Right renal cortex interstitium (tissue), 3 donors: Measurements from ENCODE around the gene ALDOC. TPM values are rescaled to one million over a fixed set of nuclear protein-coding genes. Genes with fewer than 3 reads are reported as not detected.
A peak's percentile ranks its signal among the peaks of the same experiment; 100 is the strongest.
"Not testable (repeated sequence)": the region's sequence is repeated elsewhere in the genome, so short reads cannot be mapped to it uniquely, and the experiment has no call there.

ENCODE experiments used
- DNase-seq, 3 donors: peaks; one replicate each; pipeline ENCODE4 v3.0.0-alpha.2; 2013; ENCODE audit warnings: low read depth in 3 of 3, low spot score in 2 of 3
- polyA plus RNA-seq, 3 donors: library from polyadenylated mRNA; unstranded; fragments of 120-200 nt; gene quantifications; one replicate each; pipeline ENCODE4 v1.2.1, GENCODE V29; 2013; ENCODE audit not compliant: insufficient read length in 3 of 3

Gene ALDOC
- polyA plus RNA-seq, 3 donors, result 23.4 to 26.9 (median 25.3) TPM

GRCh38 chr17:28584434-28584833, 7.7 kb upstream of the ALDOC start:
- no peak for DNase-seq

- no peak for DNase-seq
These were observed 5.8 kb upstream of the ALDOC start for GRCh38 chr17:28582513-28582912.

DNA sequence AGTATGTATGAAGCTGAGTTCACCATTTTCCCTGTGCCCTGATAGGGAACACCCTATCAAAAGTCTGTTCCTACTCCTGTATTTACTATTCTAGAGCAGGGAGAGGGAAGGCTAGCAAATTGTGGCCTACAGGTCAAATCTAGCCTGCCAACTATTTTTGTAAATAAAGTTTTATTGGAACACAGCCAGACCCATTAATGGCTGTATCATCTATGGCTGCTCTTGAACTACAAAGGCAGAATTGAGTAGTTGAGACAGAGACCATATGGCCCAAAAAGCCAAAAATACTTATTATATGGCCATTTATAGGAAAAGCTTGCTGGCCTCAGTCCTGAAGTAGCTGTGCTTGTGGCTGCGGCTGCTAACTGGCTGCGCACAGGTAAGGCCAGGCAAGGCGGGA, 4.3 kb upstream of the ALDOC start:
- no peak for DNase-seq

DNA sequence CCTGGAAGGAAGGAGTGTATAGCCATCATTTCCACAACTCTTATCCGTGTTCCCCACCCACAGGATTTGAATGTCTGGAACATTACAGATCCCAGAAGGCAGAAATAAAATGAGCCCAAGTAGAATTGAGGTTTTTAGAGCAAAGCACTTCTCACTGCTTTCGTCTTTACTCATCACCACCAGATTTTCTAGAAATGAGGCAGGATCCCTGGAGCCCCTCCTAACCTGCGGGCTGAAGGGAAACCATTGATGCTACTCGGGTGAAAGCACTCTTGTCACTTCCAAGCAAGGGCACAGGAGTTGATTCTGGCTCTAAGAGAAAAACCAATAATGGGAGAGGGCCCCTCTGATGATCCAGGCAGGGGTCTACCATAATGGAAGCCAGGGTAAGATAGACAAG, 2.8 kb upstream of the ALDOC start:
- no peak for DNase-seq

DNA sequence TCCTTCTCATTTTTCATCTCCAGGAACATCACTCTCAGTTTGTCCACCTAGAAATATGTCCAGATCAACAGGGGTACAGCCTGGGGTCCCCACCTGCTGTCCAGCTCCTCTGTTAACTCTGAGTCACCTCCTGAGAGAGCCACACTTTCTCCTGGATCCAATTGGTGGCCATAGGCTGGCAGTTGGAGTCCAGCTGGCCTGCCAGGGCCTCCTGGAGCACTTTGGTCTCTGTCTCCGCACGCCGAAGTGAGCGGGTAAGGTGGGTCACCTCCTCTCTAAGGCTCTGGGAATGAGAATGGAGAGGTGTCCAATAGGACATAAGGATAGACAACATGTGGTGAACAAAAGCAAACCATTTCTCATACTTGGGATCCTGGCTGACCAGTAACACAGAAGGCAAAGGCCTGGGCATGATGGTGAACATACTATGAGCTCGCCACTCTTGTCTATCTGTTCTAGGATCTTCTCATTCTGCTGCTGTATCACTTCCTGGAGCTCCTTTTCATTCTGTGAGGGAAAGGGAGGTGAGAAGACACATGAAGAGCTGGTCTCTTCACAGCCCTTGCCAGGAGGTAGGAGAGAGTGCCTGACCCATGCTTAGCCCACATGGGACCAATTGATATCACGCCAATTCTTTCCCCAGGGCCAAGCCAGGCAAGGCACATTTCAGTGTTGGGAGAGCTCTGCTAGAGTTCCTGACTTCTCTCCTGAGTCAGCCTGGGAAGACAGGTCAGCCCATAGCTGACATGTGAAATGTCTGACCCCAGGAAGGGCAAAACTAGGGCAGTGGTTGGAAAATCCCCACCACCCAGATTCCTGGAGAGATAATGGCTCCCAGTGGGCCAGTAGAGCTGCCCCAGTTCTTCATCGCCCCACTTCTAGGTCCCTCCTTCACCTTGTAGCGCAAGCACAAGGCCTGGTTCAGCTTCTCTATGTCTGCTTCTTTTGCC, 1.8 kb upstream of the ALDOC start:
- DNase-seq, result no peak

DNA sequence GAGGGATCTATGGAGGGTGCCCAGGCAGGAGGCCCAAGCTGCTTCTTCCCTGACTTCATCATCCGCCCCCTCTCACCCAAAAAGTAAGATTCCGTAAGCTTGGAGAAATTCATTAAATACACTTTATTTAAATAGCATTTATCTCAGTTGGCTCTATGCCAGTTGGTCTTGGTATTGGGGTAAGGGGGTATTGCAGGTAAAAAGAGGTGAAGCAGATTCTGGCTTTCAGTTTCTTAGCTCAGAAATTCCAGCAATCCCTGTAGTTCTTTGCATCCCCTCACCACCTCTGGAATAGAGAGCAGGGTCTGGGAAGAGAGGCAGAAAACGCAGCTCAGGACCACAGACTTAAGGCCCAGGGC, 750 bp upstream of the ALDOC start:
- DNase-seq, result no peak

GRCh38 chr17:28576016-28576415, 679 bp downstream of the ALDOC start:
- DNase-seq, result not testable (repeated sequence)

DNA sequence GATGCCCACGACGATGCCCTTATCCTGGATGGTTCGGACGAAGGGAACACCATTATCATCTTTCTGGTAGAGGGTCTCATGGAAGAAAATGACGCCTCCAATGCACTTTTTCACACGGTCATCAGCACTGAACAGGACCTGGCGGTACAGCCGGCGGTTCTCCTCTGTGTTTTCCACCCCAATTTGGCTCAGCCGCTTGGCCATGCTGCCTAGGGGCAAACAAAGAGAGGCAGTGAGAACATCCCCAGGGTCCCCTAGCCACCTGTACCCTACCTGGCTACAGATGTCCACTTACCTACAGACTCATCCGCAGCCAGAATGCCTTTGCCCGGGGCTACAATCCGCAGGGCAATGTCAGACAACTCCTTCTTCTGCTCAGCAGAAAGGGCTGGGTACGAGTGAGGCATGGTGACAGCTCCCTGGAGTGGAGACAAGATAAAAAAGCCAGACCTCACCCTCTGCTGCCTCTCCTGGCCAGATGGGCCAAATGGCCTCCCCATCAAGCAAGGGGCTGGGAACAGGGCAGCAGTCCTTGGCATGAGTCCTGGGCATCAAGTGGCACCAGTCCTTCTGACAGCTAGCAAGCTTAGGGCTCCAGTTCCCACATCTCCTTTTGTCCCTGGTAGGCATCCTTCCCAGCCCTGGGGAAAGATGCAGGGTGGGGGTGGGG, 1.4 kb downstream of the ALDOC start:
- DNase-seq, result no peak

DNA sequence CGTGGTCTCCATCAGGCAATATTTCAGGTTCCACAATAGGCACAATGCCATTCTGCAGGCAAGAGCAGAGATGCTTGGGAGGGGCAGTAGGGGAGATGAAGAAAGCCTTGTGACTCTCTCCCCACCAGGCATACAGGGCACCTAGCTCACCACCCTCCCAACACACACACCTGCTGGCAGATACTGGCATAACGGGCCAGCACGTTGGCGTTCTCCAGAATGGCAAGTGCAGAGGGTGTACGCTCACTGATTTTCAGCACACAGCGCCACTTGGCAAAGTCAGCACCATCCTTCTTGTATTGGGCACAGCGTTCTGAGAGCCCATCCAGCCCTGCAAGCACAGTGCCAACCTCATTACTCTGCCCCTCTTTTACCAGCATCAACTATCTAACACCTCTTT, 2.2 kb downstream of the ALDOC start:
- no peak for DNase-seq

- no peak for DNase-seq
These were observed 2.7 kb downstream of the ALDOC start for GRCh38 chr17:28573966-28574480.

DNA sequence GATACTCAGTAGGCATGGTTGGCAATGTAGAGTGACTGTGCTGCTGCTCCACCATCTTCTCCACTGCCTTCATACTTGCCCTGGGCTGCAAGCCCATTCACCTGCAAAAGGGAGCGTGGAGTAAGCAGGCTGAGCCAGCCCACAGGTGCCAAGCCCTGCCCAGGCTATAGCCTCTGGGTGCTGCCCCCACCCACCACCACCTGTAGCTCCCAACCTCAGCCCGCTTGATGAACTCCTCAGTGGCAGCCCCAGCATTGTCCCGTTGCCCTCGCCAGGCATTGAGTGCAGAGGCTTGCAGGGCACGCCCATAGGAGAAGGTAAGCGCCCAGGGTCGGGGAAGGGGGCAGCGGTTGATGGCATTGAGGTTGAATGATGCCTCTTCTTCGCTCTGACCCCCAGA, 3.2 kb downstream of the ALDOC start:
- DNase-seq, result no peak

GRCh38 chr17:28573040-28573380, 3.7 kb downstream of the ALDOC start:
- no peak for DNase-seq

GRCh38 chr17:28572259-28573039, 4.2 kb downstream of the ALDOC start:
- no peak for DNase-seq

GRCh38 chr17:28571361-28572122, 5.2 kb downstream of the ALDOC start, which contains the start of gene PIGS:
TSS of gene PIGS (minus strand) at chr17:28571524. CDS start at chr17:28571496, 28 bp downstream.
- peak; percentile 57 to 85 (median 72) for DNase-seq

DNA sequence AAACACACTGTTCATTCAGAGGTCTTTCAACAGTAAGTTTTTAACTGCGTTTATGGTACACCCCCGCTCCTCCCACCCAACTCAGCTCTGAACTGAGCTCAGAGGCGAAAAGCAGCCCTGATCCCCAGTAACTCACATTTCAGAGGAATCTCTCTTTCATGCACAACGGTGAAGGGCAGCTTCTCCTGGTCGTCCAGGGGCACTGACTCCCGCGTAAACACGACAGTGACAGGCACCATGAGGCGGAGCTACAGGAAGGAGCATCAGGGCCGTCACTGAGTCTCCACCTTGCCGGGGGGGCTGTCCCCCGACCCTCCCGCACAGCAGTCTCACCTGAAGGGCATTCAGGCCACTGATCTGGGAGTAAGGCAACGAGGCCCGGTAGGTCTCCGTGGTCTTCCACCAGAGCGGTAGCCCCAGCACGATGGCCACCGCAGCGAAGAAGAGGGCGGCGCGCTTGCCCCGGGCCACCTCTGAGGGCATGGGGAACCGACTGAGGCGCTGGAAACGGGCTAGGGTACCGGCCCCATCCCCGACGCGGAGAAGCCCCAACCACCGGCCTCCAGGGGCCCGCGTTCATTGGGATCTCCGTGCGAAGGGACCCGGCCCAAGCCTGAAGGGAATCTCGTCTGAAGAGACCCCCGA, 5.9 kb downstream of the ALDOC start:
- no peak for DNase-seq

GRCh38 chr17:28569446-28569845, 7.2 kb downstream of the ALDOC start:
- DNase-seq, result no peak

DNA sequence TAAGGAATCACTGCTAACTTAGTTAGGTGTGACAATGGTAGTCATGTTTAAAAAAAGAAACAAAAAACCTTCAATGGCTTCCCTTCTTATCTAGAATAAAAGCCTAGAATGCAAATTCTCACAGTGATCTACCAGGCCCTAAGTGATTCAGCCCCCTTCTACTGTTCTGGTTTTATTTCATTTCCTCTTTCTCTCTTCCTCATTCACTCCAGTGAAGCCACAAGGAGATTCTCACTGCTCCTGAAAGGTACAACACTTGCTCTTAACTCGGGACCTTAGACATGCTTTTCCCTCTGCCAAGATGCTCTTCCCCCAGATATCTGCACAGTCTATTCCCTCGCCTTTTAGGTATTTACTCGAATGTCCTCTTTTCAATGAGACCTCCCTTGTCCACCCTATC, 9.1 kb downstream of the ALDOC start:
- DNase-seq, result no peak

DNA sequence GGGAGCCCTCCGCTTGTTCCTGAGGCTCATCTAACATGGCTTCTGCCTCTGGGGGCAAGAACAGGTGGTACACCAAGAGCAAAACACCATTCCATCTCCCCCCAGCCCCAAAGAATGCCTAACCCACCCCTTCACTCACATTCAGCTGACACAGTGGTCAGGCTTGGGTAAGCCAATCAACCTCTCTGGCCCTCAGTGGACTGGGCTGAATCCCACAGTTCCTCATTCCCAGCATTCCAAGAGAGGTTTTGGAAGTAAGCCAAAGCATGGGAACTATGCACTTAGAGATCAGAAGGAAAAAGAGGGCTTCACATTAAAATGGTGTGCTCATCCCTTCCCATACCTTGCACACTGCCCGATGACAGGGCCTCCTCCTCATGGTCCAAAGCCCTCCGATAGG, 13.2 kb downstream of the ALDOC start:
- no peak for DNase-seq

DNA sequence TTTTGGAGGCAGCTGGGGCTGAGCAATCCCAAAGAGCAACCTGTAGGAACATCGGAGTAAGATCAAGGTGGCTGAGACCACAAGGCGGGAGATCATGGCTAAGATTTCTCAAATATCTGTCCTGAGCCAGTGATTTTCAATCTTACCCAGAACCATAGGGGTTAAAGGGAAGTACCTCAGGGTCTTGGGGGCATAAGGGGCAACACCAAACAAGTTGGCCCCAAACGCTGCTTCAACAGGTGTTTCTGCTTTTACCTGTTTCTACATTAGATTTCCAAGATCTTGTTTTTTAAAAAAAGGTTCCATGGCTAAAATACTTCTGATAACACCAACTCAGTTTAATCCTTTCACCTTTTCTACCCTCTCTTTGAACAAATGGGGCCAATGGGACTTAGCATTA, 21.7 kb downstream of the ALDOC start:
- no peak for DNase-seq

DNA sequence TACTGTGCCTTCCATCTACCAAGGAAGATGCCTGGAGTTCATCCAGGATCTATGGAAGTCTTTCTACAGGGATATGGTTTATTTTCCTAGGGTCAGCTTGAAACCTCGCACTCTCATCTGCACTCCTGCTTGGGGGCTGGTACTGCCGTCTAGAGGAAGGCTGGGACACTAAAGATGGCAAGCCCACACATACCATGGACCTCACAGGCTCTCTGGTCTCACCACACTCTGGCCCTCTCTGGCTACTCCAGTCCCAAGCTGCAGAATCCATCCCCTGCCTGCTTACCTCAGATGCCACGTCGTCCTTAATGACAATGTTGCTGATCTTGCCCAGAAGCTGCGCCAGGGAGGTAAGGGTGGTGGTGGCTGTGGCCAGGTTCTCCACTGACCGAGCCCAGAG, 22.1 kb downstream of the ALDOC start:
- DNase-seq, result no peak
